Large intestine (tissue), 3 donors: Measurements from ENCODE around the gene TIMP4. TPM values are rescaled to one million over a fixed set of nuclear protein-coding genes. Genes with fewer than 3 reads are reported as not detected.
A peak's percentile ranks its signal among the peaks of the same experiment; 100 is the strongest.

Experiments
- DNase-seq, 2 donors: peaks; one replicate each; pipeline versions ENCODE4 v3.0.0 to v3.0.0-alpha.2; 2013
- H3K27ac ChIP-seq: one replicate; pipeline ENCODE4 v1.5.1; 2013; ENCODE audit warnings: low read length
- H3K27me3 ChIP-seq: 2 replicates; pipeline ENCODE4 v1.6.1; 2013; ENCODE audit warnings: low read length; ENCODE audit not compliant: control insufficient read depth, insufficient read depth
- H3K36me3 ChIP-seq: 2 replicates; pipeline ENCODE4 v1.6.1; 2013; ENCODE audit warnings: low read length; ENCODE audit not compliant: control insufficient read depth, insufficient read depth
- H3K4me1 ChIP-seq: one replicate; pipeline ENCODE4 v1.6.1; 2013; ENCODE audit warnings: low read length; ENCODE audit not compliant: control insufficient read depth, insufficient read depth
- H3K4me3 ChIP-seq: one replicate; pipeline ENCODE4 v1.5.1; 2013; ENCODE audit warnings: low read length
- H3K9me3 ChIP-seq: one replicate; pipeline ENCODE4 v1.6.1; 2013; ENCODE audit warnings: mild to moderate bottlenecking, low read depth, low read length, moderate library complexity; ENCODE audit not compliant: control insufficient read depth
- WGBS: methylation state at CpG from one replicate; pipeline ENCODE4 v1.1.5; 2013; ENCODE audit warnings: low lambda C conversion rate; ENCODE audit not compliant: insufficient coverage; 5-methylcytosine and 5-hydroxymethylcytosine counted together
- polyA plus RNA-seq: library from polyadenylated mRNA; unstranded; fragments of 120-200 nt; gene quantifications from one replicate; pipeline ENCODE4 v1.2.1, GENCODE V29; 2013

The TIMP4 gene
- polyA plus RNA-seq, 1 donor, result 0.91 TPM

- no CpG with 5 or more reads among the region's 4 CpGs for WGBS
- Histone ChIP-seq H3K36me3 (no peaks in the 10 kb centered on the region), H3K27ac (no peak overlapping the region), H3K4me3 (no peak overlapping the region), H3K9me3 (no peaks in the 10 kb centered on the region), H3K27me3 (no peaks in the 10 kb centered on the region), H3K4me1 (peaks cover 7% of the 10 kb centered on the region)
- no peak for DNase-seq
These were observed 9.7 kb downstream of the TIMP4 start for GRCh38 chr3:12149029-12149428.

GRCh38 chr3:12148183-12148940, 10.3 kb downstream of the TIMP4 start:
- Histone ChIP-seq H3K36me3 (no peaks in the 10 kb centered on the region), H3K27me3 (no peaks in the 10 kb centered on the region), H3K9me3 (no peaks in the 10 kb centered on the region), H3K27ac (no peak overlapping the region), H3K4me1 (peaks cover 7% of the 10 kb centered on the region), H3K4me3 (no peak overlapping the region)
- DNase-seq, result no peak
- no CpG with 5 or more reads among the region's 4 CpGs for WGBS

- Histone ChIP-seq H3K27ac (no peak overlapping the region), H3K4me1 (peaks cover 7% of the 10 kb centered on the region), H3K27me3 (no peaks in the 10 kb centered on the region), H3K9me3 (no peaks in the 10 kb centered on the region), H3K36me3 (no peaks in the 10 kb centered on the region), H3K4me3 (no peak overlapping the region)
- no peak for DNase-seq
- no CpG with 5 or more reads among the region's 9 CpGs for WGBS
These were observed 11.5 kb downstream of the TIMP4 start for GRCh38 chr3:12147049-12147780.

GRCh38 chr3:12143949-12144504, 14.7 kb downstream of the TIMP4 start:
- no CpG with 5 or more reads among the region's 6 CpGs for WGBS
- Histone ChIP-seq H3K27me3 (no peaks in the 10 kb centered on the region), H3K36me3 (no peaks in the 10 kb centered on the region), H3K4me3 (no peak overlapping the region), H3K4me1 (no peaks in the 10 kb centered on the region), H3K27ac (no peak overlapping the region), H3K9me3 (no peaks in the 10 kb centered on the region)
- DNase-seq, result no peak

- Histone ChIP-seq H3K36me3 (no peaks in the 10 kb centered on the region), H3K4me3 (no peak overlapping the region), H3K9me3 (no peaks in the 10 kb centered on the region), H3K27me3 (no peaks in the 10 kb centered on the region), H3K27ac (no peak overlapping the region), H3K4me1 (no peaks in the 10 kb centered on the region)
- WGBS, result no CpG with 5 or more reads among the region's 4 CpGs
- DNase-seq, result no peak
These were observed 16.2 kb downstream of the TIMP4 start for GRCh38 chr3:12142476-12142875.

- no peak overlapping the region for H3K4me3 ChIP-seq
- H3K27me3 ChIP-seq, result no peaks in the 10 kb centered on the region
- DNase-seq, result no peak
- H3K9me3 ChIP-seq, result no peaks in the 10 kb centered on the region
- H3K36me3 ChIP-seq, result no peaks in the 10 kb centered on the region
- no peak overlapping the region for H3K27ac ChIP-seq
- H3K4me1 ChIP-seq, result no peaks in the 10 kb centered on the region
- WGBS, result no CpG with 5 or more reads among the region's 1 CpG
These were observed 17.4 kb downstream of the TIMP4 start for GRCh38 chr3:12141350-12141749.

GRCh38 chr3:12139111-12139511, 19.6 kb downstream of the TIMP4 start:
- no peaks in the 10 kb centered on the region for H3K27me3 ChIP-seq
- DNase-seq, result peak; percentile 19 to 29
- 21% methylated on average over 2 of the region's 5 CpGs for WGBS
- no peaks in the 10 kb centered on the region for H3K36me3 ChIP-seq
- no peak overlapping the region for H3K27ac ChIP-seq
- no peak overlapping the region for H3K4me3 ChIP-seq
- no peaks in the 10 kb centered on the region for H3K4me1 ChIP-seq
- no peaks in the 10 kb centered on the region for H3K9me3 ChIP-seq

- no peak overlapping the region for H3K4me3 ChIP-seq
- H3K4me1 ChIP-seq, result no peaks in the 10 kb centered on the region
- no peak overlapping the region for H3K27ac ChIP-seq
- peak in 1 of 2 donors; percentile 9 for DNase-seq
- no peaks in the 10 kb centered on the region for H3K9me3 ChIP-seq
- no CpG with 5 or more reads among the region's 1 CpG for WGBS
- no peaks in the 10 kb centered on the region for H3K36me3 ChIP-seq
- H3K27me3 ChIP-seq, result no peaks in the 10 kb centered on the region
These were observed 20.7 kb downstream of the TIMP4 start for GRCh38 chr3:12138044-12138443.

- H3K36me3 ChIP-seq, result no peaks in the 10 kb centered on the region
- no peaks in the 10 kb centered on the region for H3K27me3 ChIP-seq
- no peak overlapping the region for H3K27ac ChIP-seq
- no peak overlapping the region for H3K4me3 ChIP-seq
- DNase-seq, result no peak
- no peaks in the 10 kb centered on the region for H3K4me1 ChIP-seq
- H3K9me3 ChIP-seq, result no peaks in the 10 kb centered on the region
- WGBS, result no CpG with 5 or more reads among the region's 3 CpGs
These were observed 22.3 kb downstream of the TIMP4 start for GRCh38 chr3:12136371-12136770.

- H3K27me3 ChIP-seq, result peaks cover 2% of the 10 kb centered on the region
- WGBS, result no CpG with 5 or more reads among the region's 3 CpGs
- H3K36me3 ChIP-seq, result no peaks in the 10 kb centered on the region
- DNase-seq, result peak; percentile 41 to 49
- H3K27ac ChIP-seq, result no peak overlapping the region
- no peak overlapping the region for H3K4me3 ChIP-seq
- H3K9me3 ChIP-seq, result no peaks in the 10 kb centered on the region
- no peaks in the 10 kb centered on the region for H3K4me1 ChIP-seq
These were observed 23.6 kb downstream of the TIMP4 start for GRCh38 chr3:12135029-12135657.
